ENCODE data around the gene NCK1. TPM values are rescaled to one million over a fixed set of nuclear protein-coding genes. Genes with fewer than 3 reads are reported as not detected.

NCK1 gene
- total and polyA plus RNA-seq, 9 of the 15 experiments (the other 6 are each of a cell fraction or from before 2014, with no cell fraction given), result 17.3 to 30.5 (median 25.0) TPM

DNA sequence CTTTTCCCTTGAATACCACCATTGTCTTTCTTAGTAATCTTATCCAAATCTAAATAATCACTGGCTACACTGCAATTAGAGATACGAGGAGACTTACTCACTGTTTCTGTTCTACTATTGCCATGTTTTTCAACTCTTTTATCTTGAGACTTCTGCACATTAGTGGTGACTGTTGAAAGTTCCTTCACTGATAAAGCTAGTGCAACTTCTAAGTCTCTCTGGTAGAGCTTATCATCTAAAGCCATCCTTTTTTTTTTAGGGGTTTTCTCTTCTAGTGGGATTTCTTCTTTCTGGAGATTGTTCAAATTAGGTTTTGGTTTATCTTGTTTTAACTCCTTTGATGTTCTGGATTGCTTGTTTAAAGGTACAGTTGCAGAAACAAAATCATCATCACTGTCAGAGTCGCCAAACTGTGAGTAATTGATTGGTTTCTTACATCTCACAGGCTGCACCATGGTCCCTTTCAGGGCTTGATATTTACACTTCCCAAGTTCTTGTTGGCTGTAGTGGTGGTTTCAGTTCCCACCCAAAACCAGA is 37.7 kb downstream of the NCK1 start (continued):
- no peak for TF ChIP-seq KDM5B (IDR thresholded peaks at IDR 0.05; ENCODE audit: insufficient replicate concordance, low read depth, low read length)
- peak; percentile 84 for TF ChIP-seq EP300 (IDR thresholded peaks at IDR 0.05; ENCODE audit: low read length)
- no peak for TF ChIP-seq U2AF1 (optimal IDR thresholded peaks at IDR 0.05; ENCODE audit: low read depth, low read length)
- no peak for TF ChIP-seq ZC3H11A (IDR thresholded peaks at IDR 0.05; ENCODE audit: low read depth, low read length)
- peak; percentile 87 for TF ChIP-seq FOXM1 (IDR thresholded peaks at IDR 0.05; ENCODE audit: low read depth)
- no peak for TF ChIP-seq FOXM1 (CRISPR knock-in tag; IDR thresholded peaks at IDR 0.05; ENCODE audit: low read depth)
- peak; percentile 91 for TF ChIP-seq SMARCA4 (IDR thresholded peaks at IDR 0.05)
- no peak for TF ChIP-seq SAP30 (IDR thresholded peaks at IDR 0.05; ENCODE audit: borderline replicate concordance, insufficient read depth, low read depth, low read length, poor library complexity, severe bottlenecking)
- TF ChIP-seq CHD2 (IDR thresholded peaks at IDR 0.05; ENCODE audit: low read depth, low read length), result no peak
- TF ChIP-seq, protein P1, sequence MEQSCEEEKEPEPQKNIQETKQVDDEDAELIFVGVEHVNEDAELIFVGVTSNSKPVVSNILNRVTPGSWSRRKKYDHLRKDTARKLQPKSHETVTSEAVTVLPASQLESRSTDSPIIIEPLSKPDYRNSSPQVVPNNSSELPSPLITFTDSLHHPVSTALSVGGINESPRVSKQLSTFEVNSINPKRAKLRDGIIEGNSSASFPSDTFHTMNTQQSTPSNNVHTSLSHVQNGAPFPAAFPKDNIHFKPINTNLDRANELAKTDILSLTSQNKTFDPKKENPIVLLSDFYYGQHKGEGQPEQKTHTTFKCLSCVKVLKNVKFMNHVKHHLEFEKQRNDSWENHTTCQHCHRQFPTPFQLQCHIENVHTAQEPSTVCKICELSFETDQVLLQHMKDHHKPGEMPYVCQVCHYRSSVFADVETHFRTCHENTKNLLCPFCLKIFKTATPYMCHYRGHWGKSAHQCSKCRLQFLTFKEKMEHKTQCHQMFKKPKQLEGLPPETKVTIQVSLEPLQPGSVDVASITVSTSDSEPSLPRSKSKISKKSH (CRISPR knock-in tag; IDR thresholded peaks at IDR 0.05), result no peak
- TF ChIP-seq PYGO2 (tag; IDR thresholded peaks at IDR 0.05), result no peak
- no peak for TF ChIP-seq WHSC1 (IDR thresholded peaks at IDR 0.05; ENCODE audit: low read length)
- TF ChIP-seq, protein P2, sequence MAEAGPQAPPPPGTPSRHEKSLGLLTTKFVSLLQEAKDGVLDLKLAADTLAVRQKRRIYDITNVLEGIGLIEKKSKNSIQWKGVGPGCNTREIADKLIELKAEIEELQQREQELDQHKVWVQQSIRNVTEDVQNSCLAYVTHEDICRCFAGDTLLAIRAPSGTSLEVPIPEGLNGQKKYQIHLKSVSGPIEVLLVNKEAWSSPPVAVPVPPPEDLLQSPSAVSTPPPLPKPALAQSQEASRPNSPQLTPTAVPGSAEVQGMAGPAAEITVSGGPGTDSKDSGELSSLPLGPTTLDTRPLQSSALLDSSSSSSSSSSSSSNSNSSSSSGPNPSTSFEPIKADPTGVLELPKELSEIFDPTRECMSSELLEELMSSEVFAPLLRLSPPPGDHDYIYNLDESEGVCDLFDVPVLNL (CRISPR knock-in tag; IDR thresholded peaks at IDR 0.05; ENCODE audit: low read depth), result no peak
- no peak for TF ChIP-seq YY1 (IDR thresholded peaks at IDR 0.05; ENCODE audit: borderline replicate concordance in 1 of 3, control insufficient read depth in 1 of 3, extremely low read depth in 1 of 3, insufficient read depth in 3 of 3, insufficient read length in 1 of 3, insufficient replicate concordance in 2 of 3, low read depth in 1 of 3, low read length in 2 of 3)
- no peak for TF ChIP-seq POLR2A (conservative IDR thresholded peaks at IDR 0.05)
- TF ChIP-seq, protein P3, sequence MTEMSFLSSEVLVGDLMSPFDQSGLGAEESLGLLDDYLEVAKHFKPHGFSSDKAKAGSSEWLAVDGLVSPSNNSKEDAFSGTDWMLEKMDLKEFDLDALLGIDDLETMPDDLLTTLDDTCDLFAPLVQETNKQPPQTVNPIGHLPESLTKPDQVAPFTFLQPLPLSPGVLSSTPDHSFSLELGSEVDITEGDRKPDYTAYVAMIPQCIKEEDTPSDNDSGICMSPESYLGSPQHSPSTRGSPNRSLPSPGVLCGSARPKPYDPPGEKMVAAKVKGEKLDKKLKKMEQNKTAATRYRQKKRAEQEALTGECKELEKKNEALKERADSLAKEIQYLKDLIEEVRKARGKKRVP (CRISPR knock-in tag; IDR thresholded peaks at IDR 0.05), result 0 out of 2 replicates have a peak, but pooled peaks have one; percentile 21
- no peak for TF ChIP-seq ZNF217 (CRISPR knock-in tag; IDR thresholded peaks at IDR 0.05)
- TF ChIP-seq RBM39 (optimal IDR thresholded peaks at IDR 0.05; ENCODE audit: low read depth, low read length), result no peak
